ENCODE measurements around the gene TEX26.

DNA sequence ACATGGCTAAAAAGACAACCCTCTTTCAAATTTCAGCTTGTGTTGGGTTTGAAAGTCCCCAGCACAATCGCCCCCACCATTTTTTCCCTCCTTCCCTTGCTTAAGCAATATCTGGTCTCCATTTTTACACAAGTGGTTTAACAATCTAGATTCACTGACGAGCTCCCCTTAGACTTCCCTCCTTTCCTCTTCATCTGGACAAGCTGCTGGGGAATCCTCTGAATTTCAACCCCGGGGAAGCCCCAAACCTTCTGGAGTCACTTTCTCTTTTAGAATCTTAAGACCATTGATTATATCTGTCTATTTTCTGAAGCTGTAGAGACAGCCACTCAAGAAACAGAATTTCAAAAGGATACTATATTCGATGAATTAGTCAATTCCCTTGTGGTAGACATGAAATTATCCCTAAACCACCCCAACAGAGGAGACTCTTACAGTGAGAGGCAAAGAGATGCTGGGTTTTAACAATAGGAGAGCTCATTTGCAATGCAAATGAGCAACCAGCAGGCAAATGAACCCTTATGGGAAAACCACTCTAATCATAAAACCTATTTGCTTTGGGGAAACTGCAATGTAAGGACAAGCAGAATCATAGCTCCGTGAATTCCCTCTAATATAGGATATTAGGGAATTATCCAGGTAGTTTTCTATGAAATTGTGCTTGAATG is 78.9 kb downstream of the TEX26 start:
- TF ChIP-seq SMC3 (IDR thresholded peaks at IDR 0.05; ENCODE audit: low read depth, low read length) = no peak
- TF ChIP-seq, protein P1, sequence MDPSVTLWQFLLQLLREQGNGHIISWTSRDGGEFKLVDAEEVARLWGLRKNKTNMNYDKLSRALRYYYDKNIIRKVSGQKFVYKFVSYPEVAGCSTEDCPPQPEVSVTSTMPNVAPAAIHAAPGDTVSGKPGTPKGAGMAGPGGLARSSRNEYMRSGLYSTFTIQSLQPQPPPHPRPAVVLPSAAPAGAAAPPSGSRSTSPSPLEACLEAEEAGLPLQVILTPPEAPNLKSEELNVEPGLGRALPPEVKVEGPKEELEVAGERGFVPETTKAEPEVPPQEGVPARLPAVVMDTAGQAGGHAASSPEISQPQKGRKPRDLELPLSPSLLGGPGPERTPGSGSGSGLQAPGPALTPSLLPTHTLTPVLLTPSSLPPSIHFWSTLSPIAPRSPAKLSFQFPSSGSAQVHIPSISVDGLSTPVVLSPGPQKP (IDR thresholded peaks at IDR 0.05; ENCODE audit: borderline replicate concordance, low read depth, low read length) = no peak
- TF ChIP-seq, protein P2, sequence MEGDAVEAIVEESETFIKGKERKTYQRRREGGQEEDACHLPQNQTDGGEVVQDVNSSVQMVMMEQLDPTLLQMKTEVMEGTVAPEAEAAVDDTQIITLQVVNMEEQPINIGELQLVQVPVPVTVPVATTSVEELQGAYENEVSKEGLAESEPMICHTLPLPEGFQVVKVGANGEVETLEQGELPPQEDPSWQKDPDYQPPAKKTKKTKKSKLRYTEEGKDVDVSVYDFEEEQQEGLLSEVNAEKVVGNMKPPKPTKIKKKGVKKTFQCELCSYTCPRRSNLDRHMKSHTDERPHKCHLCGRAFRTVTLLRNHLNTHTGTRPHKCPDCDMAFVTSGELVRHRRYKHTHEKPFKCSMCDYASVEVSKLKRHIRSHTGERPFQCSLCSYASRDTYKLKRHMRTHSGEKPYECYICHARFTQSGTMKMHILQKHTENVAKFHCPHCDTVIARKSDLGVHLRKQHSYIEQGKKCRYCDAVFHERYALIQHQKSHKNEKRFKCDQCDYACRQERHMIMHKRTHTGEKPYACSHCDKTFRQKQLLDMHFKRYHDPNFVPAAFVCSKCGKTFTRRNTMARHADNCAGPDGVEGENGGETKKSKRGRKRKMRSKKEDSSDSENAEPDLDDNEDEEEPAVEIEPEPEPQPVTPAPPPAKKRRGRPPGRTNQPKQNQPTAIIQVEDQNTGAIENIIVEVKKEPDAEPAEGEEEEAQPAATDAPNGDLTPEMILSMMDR (conservative IDR thresholded peaks at IDR 0.05; ENCODE audit: low read depth, low read length) = no peak
- TF ChIP-seq POLR2A (IDR thresholded peaks at IDR 0.05; ENCODE audit: low read depth, low read length) = no peak
- TF ChIP-seq CEBPB (IDR thresholded peaks at IDR 0.05; ENCODE audit: low read depth, low read length) = no peak
- TF ChIP-seq, protein P3, sequence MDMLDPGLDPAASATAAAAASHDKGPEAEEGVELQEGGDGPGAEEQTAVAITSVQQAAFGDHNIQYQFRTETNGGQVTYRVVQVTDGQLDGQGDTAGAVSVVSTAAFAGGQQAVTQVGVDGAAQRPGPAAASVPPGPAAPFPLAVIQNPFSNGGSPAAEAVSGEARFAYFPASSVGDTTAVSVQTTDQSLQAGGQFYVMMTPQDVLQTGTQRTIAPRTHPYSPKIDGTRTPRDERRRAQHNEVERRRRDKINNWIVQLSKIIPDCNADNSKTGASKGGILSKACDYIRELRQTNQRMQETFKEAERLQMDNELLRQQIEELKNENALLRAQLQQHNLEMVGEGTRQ (IDR thresholded peaks at IDR 0.05; ENCODE audit: low read depth, low read length) = no peak
- no peak for TF ChIP-seq RAD21 (IDR thresholded peaks at IDR 0.05; ENCODE audit: low read length)
- TF ChIP-seq RFX5 (IDR thresholded peaks at IDR 0.05; ENCODE audit: low read depth, low read length) = no peak
- no peak for TF ChIP-seq RCOR1 (IDR thresholded peaks at IDR 0.05; ENCODE audit: insufficient replicate concordance, low read length)

All from IMR-90 (cell line).